Measurements from ENCODE around the gene PDE6B.

PDE6B gene

GRCh38 chr4:708631-708933 lies 83.2 kb downstream of the PDE6B start:
- DNase-seq = no peak

- DNase-seq = no peak
Observed at GRCh38 chr4:709348-709747, 84.0 kb downstream of the PDE6B start.

GRCh38 chr4:710116-710515 lies 84.7 kb downstream of the PDE6B start:
- no peak for DNase-seq

- DNase-seq = no peak
Observed at GRCh38 chr4:710916-711315, 85.5 kb downstream of the PDE6B start.

- no peak for DNase-seq
Observed at GRCh38 chr4:712093-712492, 86.7 kb downstream of the PDE6B start.

GRCh38 chr4:712916-713632 lies 87.7 kb downstream of the PDE6B start:
- DNase-seq = no peak

GRCh38 chr4:714087-714486 lies 88.7 kb downstream of the PDE6B start:
- no peak for DNase-seq

- no peak for DNase-seq
Observed at GRCh38 chr4:717601-718320, 92.4 kb downstream of the PDE6B start.

- no peak for DNase-seq
Observed at GRCh38 chr4:718460-718859, 93.1 kb downstream of the PDE6B start.
